T-helper 2 cell treated with Interferon-gamma antibody and Interleukin-4, amounts not matched to agents 100 ng/mL and 5 ng/mL, for 36 hours (primary cell): ENCODE measurements around the gene VAV2. TPM values are rescaled to one million over a fixed set of nuclear protein-coding genes. Genes with fewer than 3 reads are reported as not detected.

Experiments used
- intact Hi-C: fragments of 100-400 bp; cut with micrococcal nuclease; formaldehyde crosslinking; loops from one replicate; pipeline ENCODE4 v1.15.1; 2023
- total RNA-seq: library from RNA; stranded (reverse); gene quantifications from 2 replicates; pipeline ENCODE4 v1.2.3, GENCODE V29; 2022

The VAV2 gene, protein sequence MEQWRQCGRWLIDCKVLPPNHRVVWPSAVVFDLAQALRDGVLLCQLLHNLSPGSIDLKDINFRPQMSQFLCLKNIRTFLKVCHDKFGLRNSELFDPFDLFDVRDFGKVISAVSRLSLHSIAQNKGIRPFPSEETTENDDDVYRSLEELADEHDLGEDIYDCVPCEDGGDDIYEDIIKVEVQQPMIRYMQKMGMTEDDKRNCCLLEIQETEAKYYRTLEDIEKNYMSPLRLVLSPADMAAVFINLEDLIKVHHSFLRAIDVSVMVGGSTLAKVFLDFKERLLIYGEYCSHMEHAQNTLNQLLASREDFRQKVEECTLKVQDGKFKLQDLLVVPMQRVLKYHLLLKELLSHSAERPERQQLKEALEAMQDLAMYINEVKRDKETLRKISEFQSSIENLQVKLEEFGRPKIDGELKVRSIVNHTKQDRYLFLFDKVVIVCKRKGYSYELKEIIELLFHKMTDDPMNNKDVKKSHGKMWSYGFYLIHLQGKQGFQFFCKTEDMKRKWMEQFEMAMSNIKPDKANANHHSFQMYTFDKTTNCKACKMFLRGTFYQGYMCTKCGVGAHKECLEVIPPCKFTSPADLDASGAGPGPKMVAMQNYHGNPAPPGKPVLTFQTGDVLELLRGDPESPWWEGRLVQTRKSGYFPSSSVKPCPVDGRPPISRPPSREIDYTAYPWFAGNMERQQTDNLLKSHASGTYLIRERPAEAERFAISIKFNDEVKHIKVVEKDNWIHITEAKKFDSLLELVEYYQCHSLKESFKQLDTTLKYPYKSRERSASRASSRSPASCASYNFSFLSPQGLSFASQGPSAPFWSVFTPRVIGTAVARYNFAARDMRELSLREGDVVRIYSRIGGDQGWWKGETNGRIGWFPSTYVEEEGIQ
- total RNA-seq, result 7.0 and 7.3 TPM in 2 replicates

DNA sequence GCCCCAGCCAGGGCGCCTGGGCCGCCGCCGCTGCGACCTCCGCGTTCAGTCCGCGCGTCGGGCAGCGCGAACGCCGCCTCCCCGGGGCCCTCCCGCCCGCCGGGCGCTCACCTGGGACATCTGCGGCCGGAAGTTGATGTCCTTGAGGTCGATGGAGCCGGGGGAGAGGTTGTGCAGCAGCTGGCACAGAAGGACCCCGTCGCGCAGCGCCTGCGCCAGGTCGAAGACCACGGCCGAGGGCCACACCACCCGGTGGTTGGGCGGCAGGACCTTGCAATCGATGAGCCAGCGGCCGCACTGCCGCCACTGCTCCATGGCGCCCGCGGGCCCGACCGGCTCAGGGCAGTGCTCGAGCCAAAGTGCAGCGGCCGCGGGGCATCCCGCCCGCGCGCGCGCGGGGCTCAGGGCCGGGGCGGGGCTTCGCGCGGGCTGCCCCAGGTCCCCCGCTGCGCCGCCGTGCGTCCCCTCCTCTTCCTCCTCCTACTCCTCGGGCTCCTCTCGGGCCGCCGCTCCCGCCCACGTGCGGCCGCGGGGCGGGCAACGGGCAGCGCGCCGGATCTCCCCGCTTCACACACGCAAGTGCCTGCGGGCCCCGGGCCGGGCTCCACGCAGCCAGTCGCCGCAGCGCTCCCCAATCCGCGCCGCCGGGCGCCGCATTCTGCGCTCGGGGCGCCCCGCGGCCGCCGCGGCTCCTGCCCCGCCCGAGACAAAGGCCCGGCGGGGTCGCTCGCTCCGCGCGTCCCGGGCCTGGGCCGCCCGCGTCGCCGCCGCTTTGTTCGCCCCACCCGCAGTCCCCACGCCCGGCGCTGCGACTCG, at the start of gene VAV2:
TSS of gene VAV2 (minus strand) at position 361 of the 816 bp plus-strand sequence. CDS start at position 315, 46 bp downstream.
- intact Hi-C loops, result loop anchor here (1.0 kb wide), 1 partner anchor 76 kb away; the partner anchor contains the start of gene BRD3

DNA sequence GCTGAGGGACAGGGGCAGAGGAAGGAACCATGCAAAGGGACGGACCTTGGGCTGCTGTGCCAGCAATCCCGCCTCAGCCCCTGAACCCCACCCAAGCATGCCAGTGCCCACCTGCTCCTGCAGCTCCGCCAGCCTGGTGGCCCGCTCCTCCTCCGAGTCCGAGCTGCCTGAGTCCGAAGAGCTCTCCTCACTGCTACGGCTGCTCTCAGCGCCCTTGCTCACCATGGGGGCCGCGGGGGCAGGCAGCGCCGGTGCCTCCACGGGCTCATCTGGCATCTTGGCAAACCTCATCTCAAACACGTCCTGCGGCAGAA, 49.5 kb upstream of the VAV2 start:
- intact Hi-C loops, result no loop called here

DNA sequence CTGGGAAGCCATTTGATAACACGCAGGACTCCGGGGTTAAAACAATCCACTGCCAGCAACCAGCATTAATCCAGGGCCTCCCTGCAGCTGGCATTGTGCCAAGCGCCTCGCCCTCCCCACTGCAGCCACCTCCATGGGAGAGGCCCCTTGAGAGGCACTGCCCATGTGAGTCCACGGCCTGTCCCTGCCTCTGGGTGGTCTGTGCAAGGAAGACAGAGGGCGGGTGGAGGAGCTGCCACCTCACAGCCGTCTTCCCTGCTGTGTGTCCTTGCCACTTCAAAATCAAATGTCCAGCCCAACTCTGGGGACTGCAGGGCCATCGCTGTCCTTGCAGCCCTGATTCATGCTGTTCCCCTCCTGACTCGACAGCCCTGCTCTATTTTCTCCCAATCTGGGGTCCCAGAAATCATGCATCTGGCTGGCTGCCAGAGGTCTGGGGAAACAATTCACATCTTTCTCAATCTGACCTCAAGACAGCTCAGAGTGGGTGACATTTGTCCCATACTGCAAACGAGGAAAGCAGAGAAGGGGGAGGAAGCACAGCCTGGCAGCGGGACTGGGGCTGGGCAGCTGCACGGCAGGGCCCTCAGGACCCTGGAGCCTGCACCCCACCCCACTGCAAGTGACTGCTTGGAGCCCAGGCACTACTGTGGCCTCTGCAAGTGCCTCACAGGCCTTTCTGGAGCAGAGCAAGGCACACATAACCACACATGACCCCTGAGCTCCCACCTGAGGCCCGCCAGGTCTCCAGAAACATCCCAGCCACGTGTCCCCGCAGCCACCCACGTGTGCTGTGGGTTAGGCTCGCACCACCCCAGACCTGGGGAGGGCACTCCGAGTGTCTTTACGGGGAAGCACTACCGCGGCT, 48.9 kb upstream of the VAV2 start:
- intact Hi-C loops, result no loop called here

DNA sequence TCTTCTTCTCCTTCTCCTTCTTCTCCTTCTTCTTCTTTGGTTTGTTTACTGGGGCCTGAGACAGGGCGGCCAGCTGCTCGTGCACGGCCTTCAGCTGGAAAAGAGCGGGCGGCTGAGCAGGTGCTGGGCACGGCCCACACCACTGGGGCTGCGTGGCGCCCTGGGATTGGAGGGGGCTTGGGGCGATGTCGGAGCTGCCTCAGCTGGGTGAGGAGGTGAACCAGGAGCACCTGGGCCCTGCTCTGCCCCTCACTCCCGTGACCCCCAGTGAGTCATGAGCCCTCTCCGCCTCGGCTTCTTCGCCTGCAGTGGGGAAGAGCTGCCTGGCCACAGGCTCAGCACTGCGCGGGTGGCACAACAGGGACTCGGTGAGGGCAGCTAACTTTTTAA, 48.0 kb upstream of the VAV2 start:
- intact Hi-C loops, result no loop called here

DNA sequence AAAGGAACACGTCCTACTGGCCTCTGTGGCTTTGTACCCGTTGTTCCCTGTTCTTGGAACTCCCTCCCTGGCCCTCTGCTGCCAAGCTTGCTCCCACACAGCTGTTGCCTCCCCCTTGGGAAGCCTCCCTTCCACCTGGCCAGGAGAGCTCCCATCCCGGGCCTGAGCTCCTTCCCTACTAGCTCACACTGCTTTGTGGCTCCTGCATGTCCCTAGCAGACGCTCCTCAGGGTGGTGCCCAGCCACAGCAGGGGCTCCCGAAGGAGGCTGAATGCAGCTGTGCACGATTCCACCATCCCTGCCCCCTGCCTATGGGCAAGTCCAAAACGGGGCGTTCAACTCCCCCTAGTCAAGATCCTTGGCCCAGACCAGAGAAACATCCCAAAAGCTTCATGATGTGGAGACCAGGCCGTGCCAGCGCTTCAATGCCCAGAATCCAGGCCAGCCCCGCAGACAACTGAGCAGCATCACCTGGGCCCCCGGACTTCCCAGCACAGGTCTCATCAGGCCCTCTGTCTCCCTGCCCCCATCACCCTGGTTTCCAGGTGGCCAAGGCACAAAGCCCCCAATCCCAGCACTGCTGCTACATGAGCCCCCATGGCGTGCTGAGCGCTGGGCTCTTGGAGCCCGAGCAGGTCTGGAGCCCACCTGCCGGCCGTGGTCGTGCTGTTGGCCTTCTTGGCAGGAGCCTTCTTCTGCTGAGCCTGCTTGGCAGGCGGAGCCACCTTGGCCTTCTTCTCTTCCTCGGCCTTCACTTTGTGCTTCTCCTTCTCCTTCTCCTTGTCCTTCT, 47.5 kb upstream of the VAV2 start:
- intact Hi-C loops, result no loop called here

DNA sequence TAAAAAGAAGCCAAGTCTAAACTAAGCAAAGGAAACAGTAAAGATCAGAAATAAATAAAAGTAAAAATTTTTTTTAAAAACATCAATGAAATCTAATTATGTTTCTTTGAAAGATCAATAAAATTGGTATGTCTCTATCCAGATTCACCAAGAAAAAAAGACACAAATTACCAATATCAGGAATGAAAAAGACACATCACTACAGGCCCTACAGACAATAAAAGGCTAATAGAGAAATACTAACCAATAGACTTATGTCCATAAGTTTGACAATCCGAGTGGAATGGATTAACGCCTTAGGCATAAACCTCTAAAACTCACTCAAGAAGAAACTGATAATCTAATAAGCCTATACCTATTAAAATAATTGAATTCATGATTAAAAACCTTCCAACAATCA, 45.5 kb upstream of the VAV2 start:
- intact Hi-C loops, result no loop called here

DNA sequence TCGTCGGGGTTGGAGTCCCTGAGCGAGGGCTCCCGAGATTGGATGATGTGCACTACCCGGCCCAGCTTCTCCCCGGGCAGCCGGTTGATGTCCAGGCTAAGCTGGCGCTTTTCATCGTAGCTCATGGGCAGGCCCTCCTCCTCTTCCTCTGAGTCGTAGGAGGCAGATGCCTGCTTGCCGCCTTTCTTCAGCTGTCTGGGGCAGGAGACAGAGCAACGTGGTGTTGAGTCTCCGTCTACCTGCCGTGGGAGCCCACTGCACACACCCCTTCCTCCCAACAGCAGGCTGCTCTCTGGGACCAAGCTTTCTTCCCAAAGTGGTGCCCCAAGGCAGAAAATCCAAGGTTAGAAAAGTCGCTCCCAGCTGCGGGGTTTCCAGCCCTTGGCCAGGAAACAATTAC, 44.0 kb upstream of the VAV2 start:
- intact Hi-C loops, result no loop called here

DNA sequence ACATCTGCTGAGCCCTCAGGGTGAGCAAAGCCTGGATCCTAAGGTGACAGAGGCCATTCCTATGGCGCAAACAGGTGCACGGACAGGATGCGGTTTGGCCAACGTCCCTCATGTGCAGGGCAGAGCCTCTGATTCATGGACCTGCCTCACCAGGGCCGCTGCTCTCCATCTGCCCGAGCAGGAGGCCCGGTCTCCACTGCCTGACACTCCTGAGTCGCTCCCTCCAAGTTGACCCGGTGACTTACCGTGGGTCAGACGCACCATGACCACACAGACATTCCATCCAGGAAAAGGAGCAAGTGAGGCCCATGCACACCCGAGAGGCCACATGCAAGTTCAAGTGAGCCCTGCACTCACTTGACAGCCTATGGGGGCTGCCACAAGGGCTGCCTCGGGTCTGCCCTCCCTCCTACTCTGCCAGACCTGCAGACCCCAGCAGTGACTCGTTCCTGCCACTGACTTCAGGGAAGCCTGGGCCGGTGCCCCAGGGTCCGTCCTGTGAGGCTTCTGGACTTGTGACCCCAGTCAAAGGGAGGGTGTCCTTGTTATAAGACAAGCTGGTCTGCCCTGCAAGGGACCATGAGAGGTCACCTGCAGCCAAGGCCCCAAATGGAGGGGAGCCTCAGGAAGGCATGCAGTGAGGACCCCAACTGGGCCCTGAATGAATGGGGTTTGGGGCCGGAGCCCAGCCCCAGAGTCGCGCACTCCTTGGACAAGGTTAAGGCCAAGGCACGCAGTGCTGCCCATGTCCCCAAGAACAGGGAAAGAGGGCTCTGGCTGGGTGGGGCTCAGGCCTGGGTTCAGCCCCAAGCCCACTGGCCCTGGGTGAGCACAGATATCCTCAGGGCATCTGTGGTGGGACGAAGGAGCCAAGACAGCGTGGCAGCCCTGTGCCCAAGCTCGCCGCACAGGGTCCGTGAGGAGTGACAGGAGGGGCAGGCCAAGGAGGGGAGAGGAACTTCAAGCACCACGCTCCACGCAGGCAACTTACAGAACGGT, 43.2 kb upstream of the VAV2 start:
- intact Hi-C loops, result no loop called here

DNA sequence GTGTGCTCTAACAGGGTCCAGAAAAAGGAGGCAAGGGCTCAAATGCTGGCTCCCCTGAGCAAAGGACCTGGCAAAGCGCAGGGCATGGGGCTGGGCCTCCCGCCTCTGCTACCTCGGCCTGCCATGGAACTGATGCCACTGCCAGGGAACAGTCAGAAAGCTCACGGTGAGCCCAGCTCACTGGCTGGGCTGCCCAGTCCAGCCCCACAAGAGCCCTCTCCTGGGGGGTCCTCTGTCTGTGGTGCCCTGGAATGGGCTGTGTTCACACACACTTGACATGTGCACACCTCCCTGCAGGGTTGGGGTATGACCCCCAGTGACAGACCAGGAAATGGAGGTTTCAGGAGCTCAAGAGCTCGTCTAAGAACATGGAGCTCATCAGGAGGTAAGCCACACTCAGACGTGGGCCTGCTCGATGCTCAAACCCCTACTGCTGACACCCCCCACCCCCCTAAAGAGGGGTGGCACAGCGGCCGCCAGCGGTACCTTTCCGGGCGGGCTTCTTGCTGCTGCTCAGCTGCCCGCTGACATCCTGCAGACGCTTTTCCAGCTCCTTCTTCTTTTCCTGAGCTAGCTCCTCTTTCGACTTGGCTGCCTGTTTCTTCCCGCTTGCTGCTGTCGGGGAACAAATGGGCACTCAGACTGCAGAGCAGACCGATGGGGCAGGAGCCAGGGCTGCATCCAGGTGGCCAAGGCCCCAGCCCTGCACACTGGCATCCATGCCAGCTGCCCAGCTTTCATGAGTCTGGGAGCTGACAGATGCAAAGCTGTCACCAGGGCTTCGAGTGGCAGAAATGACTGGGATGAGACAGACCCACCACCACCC, 42.3 kb upstream of the VAV2 start:
- intact Hi-C loops, result no loop called here

DNA sequence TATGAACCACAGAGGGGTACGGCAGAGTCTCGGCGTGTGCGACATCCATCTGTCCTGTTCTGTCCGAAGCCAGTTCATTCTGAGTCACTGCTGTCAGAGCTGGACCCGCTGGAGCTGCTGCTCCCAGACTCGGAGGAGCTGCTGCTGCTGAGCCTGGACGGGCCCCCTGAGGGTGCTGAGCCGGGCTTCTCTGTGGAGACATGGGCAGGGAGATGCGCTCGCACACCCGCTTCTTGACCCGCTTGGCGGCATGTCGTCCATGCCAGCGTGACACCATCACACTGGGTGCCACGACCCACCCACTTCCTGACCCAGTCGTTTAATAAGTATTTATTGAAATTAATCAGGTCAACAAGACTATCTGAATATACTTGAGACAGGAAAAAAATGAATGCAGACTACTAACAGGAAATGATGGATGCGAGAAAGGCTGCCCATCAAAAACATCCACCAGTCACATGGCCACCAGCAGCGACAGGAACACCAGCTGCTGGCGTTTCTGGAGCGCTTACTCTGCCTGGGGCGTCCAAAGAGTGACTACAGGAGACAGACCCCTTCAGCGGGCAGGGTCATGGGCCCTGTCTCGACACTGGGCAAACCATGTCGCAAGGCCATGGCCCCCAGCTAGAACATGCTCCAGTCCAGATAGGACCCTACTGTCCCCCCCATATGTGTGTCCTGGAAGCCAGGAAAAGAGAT, 41.5 kb upstream of the VAV2 start:
- intact Hi-C loops, result no loop called here

DNA sequence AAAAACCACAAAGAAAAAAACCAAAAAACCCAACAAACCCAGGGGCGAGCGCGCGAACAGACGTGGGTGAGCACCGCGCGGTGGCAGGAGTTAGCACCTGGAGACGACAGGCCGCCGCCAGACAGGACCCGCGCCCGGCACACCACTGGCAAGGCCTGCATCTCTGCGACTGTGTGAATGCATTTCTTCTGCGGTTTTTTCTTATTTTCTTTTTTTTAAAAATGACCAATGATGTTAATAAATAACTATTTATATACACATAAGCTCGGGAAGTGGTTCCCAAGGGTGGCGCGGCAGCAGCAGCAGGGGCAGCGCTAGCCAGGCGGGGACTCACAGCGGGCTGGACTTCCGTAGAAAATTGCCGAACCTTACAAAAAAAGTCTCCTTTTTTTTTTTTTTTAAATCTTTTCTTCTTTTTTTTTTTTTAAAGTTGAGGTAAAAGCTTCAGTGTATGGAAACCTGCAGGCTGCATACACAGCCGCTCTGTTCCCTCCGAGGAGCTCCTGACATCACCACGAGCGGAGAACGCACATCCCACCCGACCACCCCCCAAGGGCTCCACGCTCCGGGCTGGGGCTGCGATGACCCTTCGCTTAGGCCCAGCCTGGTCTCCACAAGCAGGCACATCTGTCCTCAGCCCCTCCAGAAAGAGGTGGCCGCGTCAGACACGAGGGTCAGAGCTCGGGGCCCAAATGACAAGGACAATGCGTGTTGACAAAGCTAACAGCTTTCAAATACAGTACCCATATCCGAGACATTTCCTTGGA, 40.5 kb upstream of the VAV2 start:
- intact Hi-C loops, result no loop called here

DNA sequence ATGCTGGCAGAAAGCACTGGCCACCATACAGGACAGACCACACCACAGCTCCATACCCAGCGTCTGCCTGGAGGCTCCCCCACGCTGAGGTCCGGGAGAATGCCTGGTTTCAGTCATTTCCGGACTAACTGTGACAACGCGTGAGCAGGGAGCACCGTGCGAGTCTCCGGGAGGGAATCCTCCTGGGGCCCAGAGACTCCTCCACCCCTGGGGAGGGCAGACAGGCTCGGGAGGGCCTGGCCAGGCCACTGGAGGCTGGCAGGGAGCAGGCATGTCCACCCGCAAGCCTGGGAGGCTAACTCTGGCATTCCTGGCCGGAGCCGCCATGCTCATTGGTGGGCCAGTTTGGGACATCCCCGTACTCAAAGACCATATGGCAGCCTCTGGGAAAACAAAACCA, 39.7 kb upstream of the VAV2 start:
- intact Hi-C loops, result no loop called here

DNA sequence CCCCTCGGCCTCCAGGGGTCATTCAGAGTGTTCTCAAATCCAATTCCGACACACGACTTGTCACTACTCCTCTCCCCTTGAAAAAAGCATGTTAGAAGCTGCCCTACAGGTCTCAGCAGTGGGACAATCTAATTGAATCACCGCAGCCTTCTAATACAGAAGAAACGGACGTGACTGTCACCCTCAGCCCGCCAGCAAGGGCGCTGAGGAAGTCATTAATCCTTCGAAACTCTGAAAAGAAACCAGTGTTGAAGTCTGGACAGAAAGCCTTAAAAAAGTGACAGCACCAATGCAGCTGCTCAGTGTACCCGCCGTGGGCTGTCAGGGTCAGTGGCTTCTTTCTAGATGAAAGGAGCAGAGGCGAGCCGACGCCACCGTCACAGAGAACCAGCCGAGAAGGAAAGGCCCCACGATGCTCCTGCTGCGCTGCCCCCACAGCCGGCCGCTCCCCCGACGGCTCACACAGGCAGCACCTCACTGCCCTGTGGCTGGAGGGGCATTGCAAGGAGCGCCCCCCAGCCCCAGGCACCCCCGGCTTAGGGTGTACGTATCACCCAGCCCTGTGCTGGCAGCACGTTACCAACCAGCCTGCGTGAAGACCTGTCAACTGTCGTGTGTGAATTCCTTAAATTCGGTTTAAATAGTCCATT, 38.8 kb upstream of the VAV2 start:
- intact Hi-C loops, result no loop called here

DNA sequence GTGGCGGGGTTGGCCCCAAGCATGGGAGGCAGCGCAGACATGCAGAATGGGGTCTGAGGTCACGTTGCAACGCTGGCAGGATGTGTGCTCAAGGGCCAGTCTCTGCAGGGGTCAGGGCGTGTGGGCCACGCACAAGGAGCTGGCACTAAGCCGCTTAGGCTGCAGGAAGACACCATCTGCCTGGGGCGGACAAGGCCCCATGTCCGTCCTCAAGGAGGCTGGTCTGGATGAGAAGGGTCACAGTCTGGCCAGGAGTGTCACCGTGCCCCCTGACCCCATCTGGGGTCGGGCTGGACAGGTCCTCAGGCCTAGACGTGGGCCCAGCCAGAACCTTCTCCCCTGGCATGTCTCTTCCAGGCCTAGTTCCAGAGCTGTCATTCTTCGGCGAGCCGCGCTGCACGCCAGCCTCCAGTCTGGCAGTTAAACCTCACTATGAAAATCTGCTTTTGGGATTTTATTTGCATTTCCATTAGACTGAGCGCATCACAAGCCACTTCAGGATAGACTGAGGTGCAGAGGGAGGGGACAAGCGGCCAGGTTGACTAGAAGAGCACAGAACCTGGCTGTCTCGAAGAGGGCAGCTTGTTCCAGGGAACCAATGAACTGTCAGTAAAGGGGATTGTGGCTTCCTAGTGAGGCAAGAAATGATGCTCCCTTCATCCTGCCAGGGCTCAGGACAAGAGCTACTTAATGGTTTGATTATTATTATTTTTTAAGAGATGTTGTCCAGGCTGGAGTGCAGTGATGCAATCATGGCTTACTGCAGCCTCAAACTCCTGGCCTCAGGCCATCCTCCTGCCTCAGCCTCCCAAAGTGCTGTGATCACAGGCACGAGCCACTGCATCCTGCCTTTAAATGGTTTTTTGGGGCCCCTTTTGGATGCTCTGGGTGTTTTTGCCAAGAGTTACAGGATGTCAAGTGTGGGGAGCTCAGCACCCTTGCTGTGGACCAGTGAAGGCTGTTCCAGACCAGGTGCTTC, 37.4 kb upstream of the VAV2 start:
- intact Hi-C loops, result no loop called here
